ENCODE results near the gene STYK1.

Gene STYK1

DNA sequence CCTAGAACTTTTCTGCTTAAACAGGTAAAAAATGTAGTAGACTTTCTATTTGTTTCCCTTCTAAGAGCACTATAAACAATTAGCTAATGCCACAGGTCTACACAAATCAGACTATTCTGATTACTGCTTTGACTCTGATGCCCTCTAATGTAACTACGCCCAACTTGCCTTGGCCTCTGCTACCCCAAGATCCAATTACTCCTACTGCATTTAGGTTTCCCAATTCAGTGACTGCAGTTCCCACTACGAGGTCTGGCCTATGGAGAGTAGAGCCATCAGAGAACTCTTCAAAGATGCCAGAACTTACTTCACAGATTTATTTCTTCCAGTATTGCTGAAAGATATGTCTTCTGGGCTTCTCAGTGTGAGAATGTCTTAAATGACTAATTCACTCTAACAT is 15.3 kb upstream of the STYK1 start:
- no CpG with 5 or more reads among the region's 2 CpGs for WGBS (ENCODE audit: extremely low coverage, insufficient coverage, insufficient read length)
- H3K36me3 ChIP-seq (ENCODE audit: control insufficient read depth in 1 of 2, insufficient read depth in 2 of 2, low read length in 2 of 2) = no peaks in the 10 kb centered on the region
- no peaks in the 10 kb centered on the region for H3K79me2 ChIP-seq (ENCODE audit: control insufficient read depth, insufficient read depth, low read length, poor library complexity)

DNA sequence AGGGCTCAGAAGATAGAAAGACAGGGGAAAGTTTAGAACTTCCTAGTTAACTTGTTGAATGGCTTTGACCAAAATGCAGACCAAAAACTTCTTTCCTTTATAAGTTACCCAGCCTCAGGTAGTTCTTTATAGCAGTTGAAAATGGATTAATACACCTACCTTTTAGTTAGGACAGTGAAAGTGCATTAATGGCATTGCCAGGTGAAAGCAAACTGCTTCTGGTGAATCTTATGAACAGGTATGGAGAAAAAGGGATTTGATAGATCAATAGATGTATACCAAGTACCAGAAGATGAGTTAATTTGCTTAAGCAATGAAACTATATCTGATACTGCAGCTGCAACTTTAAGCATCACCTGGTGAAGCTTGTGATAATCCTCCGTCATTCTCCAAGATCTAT is 14.2 kb upstream of the STYK1 start:
- Histone ChIP-seq H3K18ac (ENCODE audit: low read length) (no peak overlapping the region), H4K91ac (ENCODE audit: low read depth, low read length) (no peak overlapping the region), H3K4me2 (ENCODE audit: low read length) (no peak overlapping the region), H3K4me1 (ENCODE audit: control insufficient read depth in 1 of 2, insufficient read depth in 2 of 2, low read length in 2 of 2) (no peaks in the 10 kb centered on the region), H3K14ac (ENCODE audit: low read length) (no peak overlapping the region), H3K9me3 (ENCODE audit: insufficient read depth, low read depth, low read length) (no peaks in the 10 kb centered on the region), H3K27ac (ENCODE audit: low read depth, low read length) (no peak overlapping the region), H3K4ac (ENCODE audit: low read depth, low read length) (no peak overlapping the region), H2BK5ac (ENCODE audit: low read depth, low read length, poor library complexity) (no peak overlapping the region), H3K4me3 (ENCODE audit: low read depth, low read length) (no peak overlapping the region), H3K9ac (ENCODE audit: low read length) (no peak overlapping the region), H3K79me1 (ENCODE audit: low read length) (no peaks in the 10 kb centered on the region), H3K27me3 (ENCODE audit: insufficient read depth, low read length) (no peaks in the 10 kb centered on the region), H2BK120ac (ENCODE audit: insufficient read depth, low read length, poor library complexity) (no peak overlapping the region), H2AFZ (ENCODE audit: insufficient read depth, low read length, poor library complexity) (no peak overlapping the region), H2AK5ac (ENCODE audit: low read length) (no peak overlapping the region), H3K79me2 (ENCODE audit: control insufficient read depth, insufficient read depth, low read length, poor library complexity) (no peaks in the 10 kb centered on the region), H4K12ac (ENCODE audit: low read depth, low read length) (no peak overlapping the region), H3K36me3 (ENCODE audit: control insufficient read depth in 1 of 2, insufficient read depth in 2 of 2, low read length in 2 of 2) (no peaks in the 10 kb centered on the region), H2BK12ac (ENCODE audit: low read length) (no peak overlapping the region), H3K23ac (ENCODE audit: low read length) (no peak overlapping the region), H4K8ac (ENCODE audit: low read depth, low read length) (no peak overlapping the region)
- no CpG with 5 or more reads among the region's 1 CpG for WGBS (ENCODE audit: extremely low coverage, insufficient coverage, insufficient read length)
- no peak for DNase-seq

More for the DNA sequence above, 15.3 kb upstream of the STYK1 start:
- Histone ChIP-seq H3K14ac (ENCODE audit: low read length) (no peak overlapping the region), H3K79me1 (ENCODE audit: low read length) (no peaks in the 10 kb centered on the region), H2BK12ac (ENCODE audit: low read length) (no peak overlapping the region), H3K18ac (ENCODE audit: low read length) (no peak overlapping the region), H4K8ac (ENCODE audit: low read depth, low read length) (no peak overlapping the region), H4K12ac (ENCODE audit: low read depth, low read length) (no peak overlapping the region), H2AFZ (ENCODE audit: insufficient read depth, low read length, poor library complexity) (no peak overlapping the region), H3K4ac (ENCODE audit: low read depth, low read length) (no peak overlapping the region), H4K91ac (ENCODE audit: low read depth, low read length) (no peak overlapping the region), H3K23ac (ENCODE audit: low read length) (no peak overlapping the region), H3K4me3 (ENCODE audit: low read depth, low read length) (no peak overlapping the region), H3K27me3 (ENCODE audit: insufficient read depth, low read length) (no peaks in the 10 kb centered on the region), H2BK5ac (ENCODE audit: low read depth, low read length, poor library complexity) (no peak overlapping the region), H3K27ac (ENCODE audit: low read depth, low read length) (no peak overlapping the region), H2BK120ac (ENCODE audit: insufficient read depth, low read length, poor library complexity) (no peak overlapping the region), H3K9ac (ENCODE audit: low read length) (no peak overlapping the region), H3K4me2 (ENCODE audit: low read length) (no peak overlapping the region), H3K4me1 (ENCODE audit: control insufficient read depth in 1 of 2, insufficient read depth in 2 of 2, low read length in 2 of 2) (no peaks in the 10 kb centered on the region), H2AK5ac (ENCODE audit: low read length) (no peak overlapping the region), H3K9me3 (ENCODE audit: insufficient read depth, low read depth, low read length) (no peaks in the 10 kb centered on the region)
- DNase-seq = no peak

DNA sequence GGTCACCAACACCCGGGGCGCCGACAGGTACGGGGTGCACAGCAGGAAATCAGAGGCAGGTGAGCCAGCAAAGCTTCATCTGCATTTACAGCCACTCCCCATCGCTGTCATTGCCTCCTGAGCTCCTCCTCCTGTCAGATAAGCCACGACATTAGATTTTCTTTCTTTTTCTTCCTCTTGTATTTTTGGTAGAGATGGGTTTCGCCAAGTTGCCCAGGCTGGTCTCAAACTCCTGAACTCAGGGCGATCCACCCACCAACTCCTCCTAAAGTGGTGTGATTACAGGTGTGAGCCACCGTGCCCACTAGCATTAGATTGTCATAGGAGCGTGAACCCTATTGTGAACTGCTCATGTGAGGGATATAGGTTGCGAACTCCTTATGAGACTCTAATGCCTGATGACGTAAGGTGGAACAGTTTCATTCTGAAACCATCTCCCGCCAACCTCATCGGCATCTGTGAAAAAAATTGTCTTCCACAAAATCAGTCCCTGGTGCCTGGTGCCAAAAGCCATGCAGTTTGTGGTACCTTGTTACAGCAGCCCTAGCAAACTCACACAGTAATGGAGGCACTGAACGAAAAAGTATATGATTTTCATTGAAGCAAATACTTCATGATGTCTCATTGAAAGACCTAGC is 1.5 kb downstream of the STYK1 start:
- Histone ChIP-seq H3K27me3 (ENCODE audit: insufficient read depth, low read length) (no peaks in the 10 kb centered on the region), H3K4me1 (ENCODE audit: control insufficient read depth in 1 of 2, insufficient read depth in 2 of 2, low read length in 2 of 2) (no peaks in the 10 kb centered on the region), H3K18ac (ENCODE audit: low read length) (no peak overlapping the region), H3K4ac (ENCODE audit: low read depth, low read length) (no peak overlapping the region), H4K8ac (ENCODE audit: low read depth, low read length) (no peak overlapping the region), H4K12ac (ENCODE audit: low read depth, low read length) (no peak overlapping the region), H2AFZ (ENCODE audit: insufficient read depth, low read length, poor library complexity) (no peak overlapping the region), H3K36me3 (ENCODE audit: control insufficient read depth in 1 of 2, insufficient read depth in 2 of 2, low read length in 2 of 2) (no peaks in the 10 kb centered on the region), H2BK12ac (ENCODE audit: low read length) (no peak overlapping the region), H3K4me3 (ENCODE audit: low read depth, low read length) (no peak overlapping the region), H2AK5ac (ENCODE audit: low read length) (no peak overlapping the region), H3K79me2 (ENCODE audit: control insufficient read depth, insufficient read depth, low read length, poor library complexity) (no peaks in the 10 kb centered on the region), H3K14ac (ENCODE audit: low read length) (no peak overlapping the region), H3K9ac (ENCODE audit: low read length) (peak overlapping the region; percentile 24), H2BK120ac (ENCODE audit: insufficient read depth, low read length, poor library complexity) (no peak overlapping the region), H3K9me3 (ENCODE audit: insufficient read depth, low read depth, low read length) (no peaks in the 10 kb centered on the region), H3K79me1 (ENCODE audit: low read length) (no peaks in the 10 kb centered on the region), H4K91ac (ENCODE audit: low read depth, low read length) (no peak overlapping the region), H3K4me2 (ENCODE audit: low read length) (no peak overlapping the region), H3K27ac (ENCODE audit: low read depth, low read length) (no peak overlapping the region), H3K23ac (ENCODE audit: low read length) (no peak overlapping the region), H2BK5ac (ENCODE audit: low read depth, low read length, poor library complexity) (no peak overlapping the region)
- DNase-seq = no peak
- no CpG with 5 or more reads among the region's 15 CpGs for WGBS (ENCODE audit: extremely low coverage, insufficient coverage, insufficient read length)

DNA sequence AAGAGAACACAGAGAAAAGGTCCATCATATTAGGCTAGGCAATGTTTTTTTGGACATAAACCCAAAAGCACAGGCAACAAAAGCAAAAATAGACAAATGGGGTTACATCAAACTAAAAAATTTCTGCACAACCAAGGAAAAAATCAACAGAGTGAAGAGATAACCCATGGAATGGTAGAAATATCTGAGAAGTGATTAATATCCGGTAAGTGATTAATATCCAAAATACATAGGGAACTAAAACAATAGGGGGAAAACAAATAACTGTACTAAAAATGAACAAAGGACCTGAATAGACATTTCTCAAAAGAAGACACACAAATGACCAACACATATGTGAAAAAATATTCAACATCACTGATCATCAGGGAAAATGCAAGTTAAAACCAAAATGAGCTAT is 4.3 kb downstream of the STYK1 start:
- Histone ChIP-seq H3K14ac (ENCODE audit: low read length) (no peak overlapping the region), H3K79me1 (ENCODE audit: low read length) (no peaks in the 10 kb centered on the region), H3K4me1 (ENCODE audit: control insufficient read depth in 1 of 2, insufficient read depth in 2 of 2, low read length in 2 of 2) (no peaks in the 10 kb centered on the region), H2AFZ (ENCODE audit: insufficient read depth, low read length, poor library complexity) (no peak overlapping the region), H4K8ac (ENCODE audit: low read depth, low read length) (no peak overlapping the region), H3K79me2 (ENCODE audit: control insufficient read depth, insufficient read depth, low read length, poor library complexity) (no peaks in the 10 kb centered on the region), H3K18ac (ENCODE audit: low read length) (no peak overlapping the region), H2BK120ac (ENCODE audit: insufficient read depth, low read length, poor library complexity) (no peak overlapping the region), H3K23ac (ENCODE audit: low read length) (no peak overlapping the region), H3K4me3 (ENCODE audit: low read depth, low read length) (no peak overlapping the region), H3K36me3 (ENCODE audit: control insufficient read depth in 1 of 2, insufficient read depth in 2 of 2, low read length in 2 of 2) (no peaks in the 10 kb centered on the region), H2BK5ac (ENCODE audit: low read depth, low read length, poor library complexity) (no peak overlapping the region), H3K27me3 (ENCODE audit: insufficient read depth, low read length) (no peaks in the 10 kb centered on the region), H3K4ac (ENCODE audit: low read depth, low read length) (no peak overlapping the region), H3K9me3 (ENCODE audit: insufficient read depth, low read depth, low read length) (no peaks in the 10 kb centered on the region), H3K4me2 (ENCODE audit: low read length) (no peak overlapping the region), H2AK5ac (ENCODE audit: low read length) (no peak overlapping the region), H2BK12ac (ENCODE audit: low read length) (no peak overlapping the region), H4K91ac (ENCODE audit: low read depth, low read length) (no peak overlapping the region), H3K27ac (ENCODE audit: low read depth, low read length) (no peak overlapping the region), H4K12ac (ENCODE audit: low read depth, low read length) (no peak overlapping the region), H3K9ac (ENCODE audit: low read length) (no peak overlapping the region)
- DNase-seq = no peak
- WGBS (ENCODE audit: extremely low coverage, insufficient coverage, insufficient read length) = no CpG with 5 or more reads among the region's 1 CpG
